ENCODE data around the gene GPC5. TPM values are rescaled to one million over a fixed set of nuclear protein-coding genes. Genes with fewer than 3 reads are reported as not detected.

The GPC5 gene
- total and polyA plus RNA-seq, 9 of the 15 experiments (the other 6 are each of a cell fraction or from before 2014, with no cell fraction given), result 0.18 to 0.27 TPM; not detected in 7

DNA sequence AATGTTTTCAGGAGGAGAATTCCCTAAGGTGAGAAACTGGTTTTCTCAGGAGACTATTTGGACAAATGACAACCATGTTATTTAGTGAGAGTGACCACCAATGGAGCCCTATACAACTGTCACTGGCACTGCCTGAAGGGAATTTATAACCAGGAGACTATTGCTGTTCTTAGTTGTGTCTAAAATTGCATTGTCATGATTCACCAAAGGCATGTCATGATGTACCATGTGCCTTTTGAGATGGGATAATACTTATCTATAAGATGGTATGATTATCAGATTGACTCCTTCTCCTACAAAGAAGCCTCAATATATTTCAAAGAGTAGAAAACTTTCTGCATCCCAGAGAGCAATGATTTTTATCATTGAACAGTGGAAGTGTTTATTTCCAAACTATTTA is 1088.8 kb downstream of the GPC5 start:
- intact Hi-C loops (cut with micrococcal nuclease), result no loop called here

DNA sequence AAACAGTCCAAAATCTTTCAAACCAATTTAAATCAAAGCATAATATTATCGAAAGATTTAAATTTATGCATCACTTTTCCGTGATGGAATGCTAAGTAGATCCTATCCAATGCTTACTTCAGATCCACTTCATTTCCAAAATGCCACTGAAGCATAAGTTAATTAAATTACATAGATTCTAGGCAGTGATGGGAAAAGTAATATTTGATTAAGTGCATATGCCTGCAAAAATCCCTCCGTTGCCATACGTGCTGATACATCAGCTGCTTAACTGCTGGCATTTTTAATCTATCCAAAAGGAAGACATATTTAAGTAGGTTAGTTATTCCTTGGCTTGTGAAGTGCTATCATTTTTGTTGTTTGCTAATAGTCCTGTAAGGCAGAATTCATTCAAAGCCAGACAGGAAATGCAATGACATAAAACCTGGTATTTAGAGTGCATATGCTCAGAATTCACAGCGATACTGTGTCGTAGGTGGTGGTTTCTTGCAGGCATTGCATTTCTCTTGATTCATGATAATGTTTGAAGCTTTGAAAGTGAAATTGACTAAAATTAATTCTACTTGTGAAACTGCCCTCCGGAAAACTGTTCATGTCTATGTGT is 1089.9 kb downstream of the GPC5 start:
- in situ Hi-C loops (cut with MboI) (no loop called here), intact Hi-C loops (cut with micrococcal nuclease) (no loop called here)
- no peak for FAIRE-seq
- H3K4me3 ChIP-seq, result no peak overlapping the region
- no peak overlapping the region for H3K27ac ChIP-seq (ENCODE audit: extremely low read depth, low read depth, low read length)
- no TSS peak for BruUV-seq (replicated peaks)
- H3K79me2 ChIP-seq (ENCODE audit: control insufficient read depth, insufficient read depth, low read length), result no peaks in the 10 kb centered on the region
- ChIA-PET CTCF (ENCODE audit: low intra/inter-chr PET ratio) (no interaction called here), POLR2A (interaction anchor here (0.6 kb wide), 1 partner anchor 122 kb away, joined by 3 read pairs; no protein-coding TSS in a partner anchor)
- H3K36me3 ChIP-seq (ENCODE audit: control insufficient read depth, insufficient read depth, low read length), result no peaks in the 10 kb centered on the region
- H2AFZ ChIP-seq (ENCODE audit: low read depth, low read length), result no peak overlapping the region
- no peak overlapping the region for H3K4me2 ChIP-seq (ENCODE audit: insufficient read depth, low read length)
- H3K4me1 ChIP-seq (replicated peaks in 1 of 2; ENCODE audit: control insufficient read depth in 2 of 2, insufficient read depth in 2 of 2, low read length in 2 of 2), result no peaks in the 10 kb centered on the region
- no peaks in the 10 kb centered on the region for H4K20me1 ChIP-seq (replicated peaks; ENCODE audit: control insufficient read depth, insufficient read depth, low read length)
- no peak for DNase-seq (ENCODE audit: extremely low read depth in 1 of 4, low spot score in 3 of 4)
- 1% methylated on average over 7 of the region's 7 CpGs for WGBS (ENCODE audit: insufficient coverage, low coverage, missing lambda C conversion rate)
- H3K9me1 ChIP-seq (ENCODE audit: control insufficient read depth, insufficient read depth, low read length), result no peaks in the 10 kb centered on the region
- TF ChIP-seq KAT8 (IDR thresholded peaks at IDR 0.05; ENCODE audit: low read depth) (no peak), ZNF507 (tag; conservative IDR thresholded peaks at IDR 0.05) (0 out of 2 replicates have a peak, but pooled peaks have one; percentile 6)
- TF ChIP-seq, protein P1, sequence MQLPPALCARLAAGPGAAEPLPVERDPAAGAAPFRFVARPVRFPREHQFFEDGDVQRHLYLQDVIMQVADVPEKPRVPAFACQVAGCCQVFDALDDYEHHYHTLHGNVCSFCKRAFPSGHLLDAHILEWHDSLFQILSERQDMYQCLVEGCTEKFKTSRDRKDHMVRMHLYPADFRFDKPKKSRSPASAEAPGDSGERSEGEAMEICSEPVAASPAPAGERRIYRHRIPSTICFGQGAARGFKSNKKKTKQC (CRISPR knock-in tag; IDR thresholded peaks at IDR 0.05), result no peak
- TF ChIP-seq, protein P2, sequence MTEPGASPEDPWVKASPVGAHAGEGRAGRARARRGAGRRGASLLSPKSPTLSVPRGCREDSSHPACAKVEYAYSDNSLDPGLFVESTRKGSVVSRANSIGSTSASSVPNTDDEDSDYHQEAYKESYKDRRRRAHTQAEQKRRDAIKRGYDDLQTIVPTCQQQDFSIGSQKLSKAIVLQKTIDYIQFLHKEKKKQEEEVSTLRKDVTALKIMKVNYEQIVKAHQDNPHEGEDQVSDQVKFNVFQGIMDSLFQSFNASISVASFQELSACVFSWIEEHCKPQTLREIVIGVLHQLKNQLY (CRISPR knock-in tag; conservative IDR thresholded peaks at IDR 0.05), result 0 out of 4 replicates have a peak, but pooled peaks of 1 of the 2 experiments have one; percentile 36
- ATAC-seq, result no peak
- H3K9ac ChIP-seq (ENCODE audit: insufficient read depth in 1 of 2, low read depth in 2 of 2, low read length in 2 of 2), result no peak overlapping the region
- peaks cover 6% of the 10 kb centered on the region; the same call in 1 of the 2 replicates for H3K9me3 ChIP-seq (replicated peaks; ENCODE audit: control insufficient read depth, insufficient read depth, low read depth, low read length)
- no peaks in the 10 kb centered on the region for H3K27me3 ChIP-seq (ENCODE audit: control insufficient read depth in 2 of 2, insufficient read depth in 2 of 2, low read length in 2 of 2)

More for the DNA sequence above, 1088.8 kb downstream of the GPC5 start:
- no peaks in the 10 kb centered on the region for H3K9me1 ChIP-seq (ENCODE audit: control insufficient read depth, insufficient read depth, low read length)
- H3K4me2 ChIP-seq (ENCODE audit: insufficient read depth, low read length), result no peak overlapping the region
- no peak for FAIRE-seq
- CTCF ChIA-PET (ENCODE audit: low intra/inter-chr PET ratio), result no interaction called here
- H3K79me2 ChIP-seq (ENCODE audit: control insufficient read depth, insufficient read depth, low read length), result no peaks in the 10 kb centered on the region
- no peak for DNase-seq (ENCODE audit: extremely low read depth in 1 of 4, low spot score in 3 of 4)
- H3K27me3 ChIP-seq (ENCODE audit: control insufficient read depth in 2 of 2, insufficient read depth in 2 of 2, low read length in 2 of 2), result no peaks in the 10 kb centered on the region
- in situ Hi-C loops (cut with MboI), result no loop called here
- no peak overlapping the region for H3K27ac ChIP-seq (ENCODE audit: extremely low read depth, low read depth, low read length)
- H3K36me3 ChIP-seq (ENCODE audit: control insufficient read depth, insufficient read depth, low read length), result no peaks in the 10 kb centered on the region
- POLR2A ChIA-PET, result no interaction called here
- no peak overlapping the region for H3K4me3 ChIP-seq
- no peak overlapping the region for H2AFZ ChIP-seq (ENCODE audit: low read depth, low read length)
- ATAC-seq, result no peak
- 0 out of 2 replicates have a peak, but pooled peaks have one; percentile 32 for TF ChIP-seq CAMTA2 (CRISPR knock-in tag; conservative IDR thresholded peaks at IDR 0.05)
- peak; percentile 11; the same call in 1 of the 2 replicates for TF ChIP-seq ZNF316 (IDR thresholded peaks at IDR 0.05)
- no peak for TF ChIP-seq THRAP3 (IDR thresholded peaks at IDR 0.05; ENCODE audit: borderline replicate concordance)
- peak; percentile 57; the same call in 1 of the 2 replicates for TF ChIP-seq NFE2L1 (tag; IDR thresholded peaks at IDR 0.05; ENCODE audit: borderline replicate concordance, low read depth)
- peak; percentile 73 for TF ChIP-seq MAFG (tag; conservative IDR thresholded peaks at IDR 0.05)
- TF ChIP-seq NFE2 (IDR thresholded peaks at IDR 0.05; ENCODE audit: low read depth), result 0 out of 2 replicates have a peak, but pooled peaks have one; percentile 18
- no peak overlapping the region for H3K9ac ChIP-seq (ENCODE audit: insufficient read depth in 1 of 2, low read depth in 2 of 2, low read length in 2 of 2)
- peaks cover 6% of the 10 kb centered on the region; the same call in 1 of the 2 replicates for H3K9me3 ChIP-seq (replicated peaks; ENCODE audit: control insufficient read depth, insufficient read depth, low read depth, low read length)
- H4K20me1 ChIP-seq (replicated peaks; ENCODE audit: control insufficient read depth, insufficient read depth, low read length), result no peaks in the 10 kb centered on the region
- no TSS peak for BruUV-seq (replicated peaks)
- no peaks in the 10 kb centered on the region for H3K4me1 ChIP-seq (replicated peaks in 1 of 2; ENCODE audit: control insufficient read depth in 2 of 2, insufficient read depth in 2 of 2, low read length in 2 of 2)
